Vagina (tissue), 2 donors: ENCODE data around the gene SLC40A1.

Source experiments
- CTCF ChIP-seq, 3 experiments: fragments of 450-650 bp in 2 of 3; fragments of 200-600 bp in 1 of 3; sonication (generic) in 1 of 3; IDR thresholded peaks; one replicate each; pipeline ENCODE4 v1.5.1; 2017 to 2019; ENCODE audit warnings: antibody characterized with exemption in 3 of 3, mild to moderate bottlenecking in 2 of 3, moderate library complexity in 2 of 3
- POLR2A ChIP-seq, 2 donors: fragments of 450-650 bp; IDR thresholded peaks; one replicate each; pipeline ENCODE4 v1.6.1; 2017; ENCODE audit warnings: antibody characterized with exemption in 2 of 2, mild to moderate bottlenecking in 2 of 2, moderate library complexity in 2 of 2
- POLR2AphosphoS5 ChIP-seq, 2 donors: sonication (generic); formaldehyde crosslinking; IDR thresholded peaks; one replicate each; pipeline ENCODE4 v1.9.0; 2017; ENCODE audit warnings: antibody characterized with exemption in 2 of 2, mild to moderate bottlenecking in 2 of 2, low read depth in 1 of 2; ENCODE audit not compliant: insufficient read depth in 1 of 2

- TF ChIP-seq POLR2A (IDR thresholded peaks at IDR 0.05), result no peak
- TF ChIP-seq CTCF (IDR thresholded peaks at IDR 0.05), result no peak
- TF ChIP-seq POLR2AphosphoS5 (IDR thresholded peaks at IDR 0.05; ENCODE audit: insufficient read depth in 1 of 2, low read depth in 1 of 2), result no peak
These were observed 27.6 kb downstream of the SLC40A1 start for GRCh38 chr2:189552991-189553404.
